GM19193 (cell line): Measurements from ENCODE around the gene NUCKS1.

Experiments used
- POLR2A ChIP-seq: IDR thresholded peaks from 4 replicates; pipeline ENCODE4 v1.6.1; 2011; ENCODE audit not compliant: insufficient read depth, insufficient read length; ENCODE audit errors: extremely low read depth

NUCKS1 gene

DNA sequence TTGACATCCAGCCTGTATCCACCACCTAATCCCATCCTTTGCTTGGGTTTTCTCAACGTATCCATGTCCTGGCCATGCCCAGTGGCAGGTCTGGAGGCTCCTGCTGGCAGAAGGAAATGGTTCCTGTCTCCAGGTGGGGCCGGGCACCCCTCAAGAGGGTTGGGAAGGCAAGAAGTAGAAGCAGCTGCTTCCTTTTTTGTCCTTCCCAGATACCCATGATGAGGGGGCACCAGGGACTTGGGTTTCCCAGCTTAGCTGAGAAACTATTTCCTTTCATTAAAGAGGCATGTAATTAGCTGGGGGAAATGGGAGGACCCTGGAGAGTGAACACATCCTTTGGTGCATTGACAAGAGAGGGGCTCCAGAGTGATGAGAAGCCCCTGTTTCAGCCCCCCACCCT lies 48.6 kb downstream of the NUCKS1 start:
- no peak for TF ChIP-seq POLR2A

DNA sequence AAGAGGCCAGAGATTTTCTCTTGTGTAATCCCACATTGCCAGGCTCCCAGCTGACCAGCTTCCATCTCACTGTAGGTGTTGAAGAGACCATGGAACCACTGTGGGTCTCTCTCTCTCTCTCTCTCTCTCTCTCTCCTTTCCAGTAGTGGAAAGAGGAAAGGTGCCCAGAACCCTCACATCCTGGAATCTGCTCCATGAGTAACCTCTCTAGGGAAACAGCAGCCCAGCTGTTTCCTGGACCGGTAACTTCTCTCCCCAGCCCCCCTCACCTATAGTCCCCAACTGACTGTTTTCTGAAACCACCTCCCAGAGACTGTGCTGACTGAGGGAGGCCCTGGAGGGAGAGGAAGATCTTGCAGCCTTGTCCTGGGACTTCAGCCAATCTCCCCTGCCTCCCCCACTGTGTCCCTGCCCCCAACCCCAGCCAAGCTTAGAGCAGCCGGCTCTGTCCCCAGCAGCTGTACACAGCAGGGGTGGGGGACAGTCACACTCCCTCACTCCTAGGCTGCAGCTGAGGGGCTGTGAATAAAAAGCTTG lies 49.0 kb downstream of the NUCKS1 start:
- no peak for TF ChIP-seq POLR2A

DNA sequence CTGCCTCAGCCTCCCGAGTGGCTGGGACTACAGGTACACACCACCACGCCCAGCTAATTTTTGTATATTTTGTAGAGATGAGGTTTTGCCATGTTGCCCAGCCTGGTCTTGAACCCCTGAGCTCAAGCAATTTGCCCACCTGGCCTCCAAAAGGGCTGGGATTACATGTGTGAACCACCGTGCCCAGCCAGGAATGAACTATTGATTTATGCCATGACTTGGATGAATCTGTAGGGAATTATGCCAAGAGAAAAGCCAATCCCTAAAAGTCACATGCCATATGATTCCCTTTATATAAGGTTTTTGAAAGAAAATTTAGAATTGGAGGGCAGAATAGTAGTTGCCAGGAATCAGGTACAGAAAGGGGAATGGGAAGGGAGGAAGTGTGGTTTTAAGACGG lies 50.6 kb downstream of the NUCKS1 start:
- TF ChIP-seq POLR2A, result no peak

DNA sequence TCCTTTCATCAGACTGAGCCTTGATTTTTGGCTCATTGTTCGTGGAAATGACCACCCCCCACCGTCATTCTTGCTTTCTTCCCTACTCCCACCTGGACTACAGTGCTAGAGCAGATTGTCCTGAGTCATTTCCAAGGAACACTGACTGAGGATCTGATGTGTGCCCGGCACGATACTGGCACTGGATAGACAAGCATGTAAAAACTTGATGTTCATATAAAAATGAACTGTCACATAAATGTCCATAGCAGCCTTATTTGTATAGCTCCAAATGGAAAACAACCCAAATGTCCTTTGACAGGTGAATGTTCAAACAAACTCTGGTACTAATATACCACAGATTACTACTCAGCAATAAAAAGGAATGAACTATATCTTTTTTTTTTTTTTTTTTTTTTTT lies 51.1 kb downstream of the NUCKS1 start:
- TF ChIP-seq POLR2A, result no peak

DNA sequence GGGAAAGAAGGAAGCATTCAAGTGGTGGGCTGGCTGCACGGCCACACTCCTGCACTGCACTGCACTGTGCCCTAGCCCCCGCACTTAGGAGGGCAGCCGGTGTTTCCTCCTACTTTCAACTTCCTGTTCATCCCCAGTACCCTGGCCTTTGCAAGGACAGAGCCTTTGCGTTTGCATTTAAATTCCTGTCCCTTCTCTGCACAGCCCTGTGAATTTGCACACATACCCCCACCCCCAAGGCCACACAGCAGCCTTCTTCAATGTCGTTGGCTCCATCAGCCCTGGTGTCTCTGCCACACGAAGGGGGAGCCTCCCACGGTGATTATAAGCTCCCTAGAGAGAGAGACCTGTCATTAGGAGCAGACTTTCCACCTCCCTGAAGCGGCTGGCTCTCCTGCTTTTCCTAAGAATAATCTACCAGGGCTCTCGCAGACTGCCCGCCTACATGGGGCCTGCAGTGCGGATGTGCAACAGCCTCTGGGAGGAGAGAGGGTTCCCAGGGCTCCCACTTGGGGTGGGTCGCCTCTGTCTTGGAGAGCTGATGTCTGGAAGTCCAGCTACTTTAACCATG lies 56.5 kb downstream of the NUCKS1 start:
- TF ChIP-seq POLR2A, result no peak

DNA sequence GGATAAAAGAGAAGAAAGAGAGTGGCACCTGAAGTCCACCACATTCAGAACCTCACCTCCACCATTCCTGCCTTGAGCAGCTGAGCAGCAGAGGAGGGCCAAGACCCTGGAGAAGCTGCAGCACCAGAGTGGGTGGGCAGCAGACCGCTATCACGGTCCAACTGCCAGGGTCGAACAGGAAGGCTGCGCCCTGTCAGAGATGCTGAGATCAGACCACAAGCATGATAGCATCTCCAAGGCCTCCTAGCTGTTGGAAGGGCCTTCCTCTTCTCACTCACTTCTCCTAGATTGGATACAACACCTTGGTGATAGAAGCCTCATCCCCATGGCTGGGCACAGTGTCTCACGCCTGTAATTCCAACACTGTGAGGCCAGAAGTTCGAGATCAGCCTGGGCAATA lies 57.6 kb downstream of the NUCKS1 start:
- no peak for TF ChIP-seq POLR2A

DNA sequence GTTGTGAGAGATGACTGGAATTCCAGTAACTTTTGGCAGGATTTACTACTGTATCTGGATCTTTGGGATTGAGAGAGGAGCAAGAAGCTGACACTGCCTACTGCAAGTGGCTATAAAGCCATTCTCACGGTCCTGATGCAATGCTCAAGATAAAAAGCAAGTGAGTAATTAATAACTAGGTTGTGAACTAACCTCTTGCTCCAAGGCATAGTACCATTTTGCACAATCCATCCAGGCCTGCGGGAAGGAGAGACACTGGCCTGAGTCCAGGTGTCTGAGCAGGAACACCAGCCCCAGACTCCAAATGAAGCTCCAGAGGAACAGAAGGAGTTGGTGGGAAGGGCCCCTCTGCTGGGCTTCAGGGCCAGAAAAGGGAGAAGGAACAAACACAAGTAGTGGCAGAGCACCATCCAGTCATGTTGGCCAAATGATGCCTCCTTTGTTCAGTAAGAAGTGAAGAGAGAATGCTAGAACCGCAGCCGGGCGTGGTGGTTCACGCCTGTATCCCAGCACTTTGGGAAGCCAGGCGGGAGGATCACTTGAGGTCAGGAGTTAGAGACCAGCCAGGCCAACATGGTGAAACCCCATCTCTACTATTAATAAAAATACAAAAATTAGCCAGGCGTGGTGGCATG lies 59.7 kb downstream of the NUCKS1 start:
- TF ChIP-seq POLR2A, result no peak

DNA sequence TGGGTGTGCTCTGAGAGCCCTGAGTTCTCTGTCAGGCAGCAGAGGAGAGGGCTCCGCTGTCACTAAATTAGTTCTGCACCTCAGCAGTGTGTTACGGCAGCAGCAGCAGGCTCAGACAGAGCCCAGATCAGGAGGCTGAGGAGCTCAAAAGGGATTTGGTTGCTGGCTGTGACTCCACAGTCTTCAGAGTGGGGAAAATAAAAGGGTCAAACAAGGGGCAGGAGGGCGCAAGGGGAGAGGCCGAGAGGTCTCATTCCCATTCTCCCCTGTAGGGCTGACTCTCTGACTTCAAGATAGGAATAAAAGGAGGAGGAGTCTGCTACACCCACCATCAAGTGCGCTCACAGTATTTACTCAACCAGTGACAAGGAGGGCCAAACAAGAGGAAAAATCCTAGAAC lies 60.5 kb downstream of the NUCKS1 start:
- no peak for TF ChIP-seq POLR2A

DNA sequence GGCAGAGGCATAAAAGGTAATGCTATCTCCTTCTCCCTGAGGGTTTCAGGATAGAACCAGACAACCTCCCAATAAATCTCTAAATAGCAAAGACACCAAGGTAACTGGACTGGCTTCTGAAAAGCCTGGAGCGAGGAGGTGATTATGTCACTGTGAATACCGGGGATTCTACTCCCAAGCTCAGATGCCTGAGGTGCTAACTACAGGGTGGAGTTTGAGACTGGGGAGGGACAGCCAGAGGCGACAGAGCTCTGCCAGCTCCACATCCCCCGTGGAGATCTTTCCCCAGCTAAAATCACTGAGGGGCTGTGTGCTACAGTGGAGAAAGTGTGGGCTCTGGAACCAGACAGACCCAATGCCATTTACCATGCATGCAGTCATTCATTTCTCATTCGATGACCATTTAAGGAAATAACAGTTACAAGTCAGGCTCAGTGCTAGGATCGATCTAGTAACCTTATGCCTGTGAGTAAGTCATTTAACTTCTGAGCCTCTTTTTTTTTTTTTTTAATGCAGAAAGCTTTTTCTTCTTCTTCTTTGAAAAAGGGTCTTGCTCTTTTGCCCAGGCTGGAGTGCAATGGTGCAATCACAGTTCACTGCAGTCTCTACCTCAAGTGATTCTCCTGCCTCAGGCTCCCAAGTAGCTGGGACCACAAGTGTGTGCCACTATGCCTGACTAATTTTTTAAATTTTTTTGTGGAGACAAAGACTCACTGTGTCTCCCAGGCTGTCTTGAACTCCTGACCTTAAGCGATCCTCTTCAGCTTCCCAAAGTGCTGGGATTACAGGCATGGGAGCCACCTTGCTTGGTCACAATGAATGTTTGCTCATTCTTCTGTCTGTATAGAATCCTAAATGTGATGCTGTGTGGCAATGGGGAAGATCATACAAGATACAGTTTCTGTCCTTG lies 61.6 kb downstream of the NUCKS1 start:
- TF ChIP-seq POLR2A, result no peak

DNA sequence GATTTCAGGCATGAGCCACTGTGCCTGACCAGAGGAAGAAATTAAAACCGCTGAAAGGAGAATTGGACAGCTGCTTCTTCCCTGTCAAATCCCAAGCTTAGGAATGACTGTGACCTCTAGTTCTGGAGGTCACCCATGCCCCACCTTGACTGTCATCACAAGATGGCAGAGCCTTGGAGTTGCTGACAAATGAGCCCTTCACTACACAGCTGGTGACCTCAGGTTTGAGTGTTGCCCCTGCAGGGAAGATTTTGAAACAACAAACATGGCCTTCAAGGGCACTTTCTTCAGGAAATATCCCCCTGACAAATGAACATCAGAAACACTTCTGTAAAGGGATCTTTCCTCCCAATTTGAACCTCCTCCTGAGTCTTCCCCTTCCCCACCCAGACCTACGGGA lies 62.7 kb downstream of the NUCKS1 start:
- TF ChIP-seq POLR2A, result no peak

DNA sequence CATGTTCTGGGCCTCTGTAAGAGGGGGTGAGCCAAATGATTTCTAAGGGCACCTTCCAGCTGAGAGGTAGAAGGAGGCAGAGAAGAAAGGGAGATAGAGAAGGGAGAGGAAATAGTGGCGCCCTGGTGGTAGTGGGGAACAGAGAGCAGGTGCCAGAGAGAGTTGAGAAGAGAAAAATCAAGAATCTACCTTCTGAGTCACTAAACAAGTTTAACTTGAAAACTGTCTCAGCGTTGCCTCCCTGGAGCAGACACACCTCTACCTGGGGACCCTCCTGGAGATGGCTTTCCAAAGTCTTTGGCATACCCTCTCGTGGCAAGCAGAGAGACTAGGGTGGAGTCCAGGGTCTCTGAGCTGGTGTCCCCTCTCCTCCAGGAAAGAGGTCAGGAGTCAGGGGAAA lies 68.6 kb downstream of the NUCKS1 start:
- no peak for TF ChIP-seq POLR2A

DNA sequence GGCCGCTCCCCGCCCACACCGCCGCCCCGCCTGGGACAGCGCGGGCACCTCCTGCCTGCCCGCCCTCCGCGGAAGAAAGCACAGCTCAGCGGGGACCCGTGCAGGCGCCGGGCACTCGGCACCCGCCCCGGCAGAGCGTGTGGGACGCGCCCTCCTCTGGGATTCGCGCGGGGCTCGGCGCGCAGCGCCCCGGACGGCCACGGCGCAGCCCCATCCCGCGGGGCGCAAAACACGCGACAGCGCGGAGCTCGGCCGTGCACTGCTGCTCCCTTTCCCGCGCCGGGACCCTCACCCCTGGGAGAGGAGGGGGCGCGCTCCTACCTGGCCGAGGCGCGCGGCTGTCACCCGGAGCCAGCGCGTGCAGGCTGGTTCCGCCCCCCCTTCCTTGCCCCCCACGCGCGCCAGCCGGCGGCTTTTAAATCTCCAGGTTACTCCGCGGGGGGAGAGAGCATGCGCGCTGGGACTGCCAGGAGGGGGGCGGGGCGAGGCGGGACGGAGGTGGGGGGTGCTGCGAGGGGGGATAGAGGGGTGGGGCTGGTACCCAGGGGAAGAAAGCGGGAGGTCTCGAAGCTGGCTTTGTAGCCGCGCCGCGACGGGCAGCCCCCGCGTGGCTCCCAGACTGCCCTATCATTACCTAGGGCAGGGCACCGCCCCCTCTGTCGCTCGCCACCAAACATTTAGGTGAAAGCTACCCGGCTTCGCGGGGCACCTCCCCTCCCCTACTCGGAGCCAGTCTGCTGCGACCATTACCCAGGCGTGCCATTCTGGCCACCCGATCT lies 69.7 kb downstream of the NUCKS1 start, which contains the start of gene SLC45A3:
Gene SLC45A3, minus strand, starts transcription at position 437 of the 779 bp plus-strand sequence. CDS start 15,853 bp downstream, outside the sequence.
- TF ChIP-seq POLR2A, result no peak

DNA sequence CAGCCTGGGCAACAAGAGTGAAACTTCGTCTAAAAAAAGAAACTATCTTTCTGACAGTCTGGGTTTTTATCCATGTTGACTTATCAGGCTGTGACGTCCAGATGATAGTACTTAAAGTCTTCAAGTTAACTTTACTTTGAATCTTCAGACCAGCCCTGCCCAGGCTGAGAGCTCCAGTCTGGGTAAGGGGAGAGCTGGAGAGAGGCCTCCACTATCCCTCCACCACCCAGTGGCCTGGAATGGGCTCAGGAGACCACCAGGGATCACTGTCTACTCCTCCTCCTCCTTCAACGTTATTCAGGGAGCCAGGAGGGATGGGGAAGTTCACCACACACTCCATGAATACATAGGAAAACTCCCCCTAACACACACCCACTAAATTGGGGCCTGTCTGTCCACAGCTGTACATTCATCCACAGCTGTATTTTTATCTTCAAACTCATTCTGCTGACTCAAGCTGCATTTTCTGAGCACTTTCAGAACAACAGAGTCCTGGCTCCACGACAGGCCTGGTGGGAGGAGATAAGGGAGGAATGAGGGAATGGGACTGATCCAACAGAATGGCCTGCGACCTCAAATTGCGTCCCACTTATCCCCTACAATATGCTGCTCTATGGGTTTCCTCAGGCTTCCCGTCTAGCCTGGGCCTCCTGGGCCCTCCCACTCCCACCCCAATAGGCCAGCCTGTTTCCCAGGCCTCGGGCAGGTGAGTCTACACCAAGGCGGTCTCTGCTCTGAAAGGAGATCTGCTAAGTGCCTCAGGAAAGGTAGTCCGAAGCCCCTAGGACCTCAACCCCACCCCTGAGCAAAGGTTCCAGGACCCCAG lies 71.5 kb downstream of the NUCKS1 start:
- TF ChIP-seq POLR2A, result no peak

DNA sequence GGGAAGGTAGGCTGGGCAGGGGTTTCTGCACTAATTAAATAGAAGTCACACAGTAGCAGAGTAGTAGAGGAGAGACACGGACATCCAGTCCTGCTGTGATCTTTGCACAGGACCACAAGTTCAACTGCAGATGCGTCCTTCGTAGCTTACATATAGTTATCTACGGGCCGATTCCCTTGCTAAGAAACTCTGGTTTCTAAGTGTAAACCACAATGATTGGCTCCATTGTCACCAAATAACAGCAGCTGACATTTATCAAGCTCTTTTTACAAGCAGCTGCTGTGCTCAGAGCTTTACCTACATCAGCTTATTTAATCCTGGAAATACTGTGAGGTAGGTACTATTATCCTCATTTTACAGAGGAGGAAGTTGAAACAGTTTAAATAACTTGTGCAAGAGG lies 72.8 kb downstream of the NUCKS1 start:
- no peak for TF ChIP-seq POLR2A
